ENCODE results near the gene ANKRD12.

Gene ANKRD12

GRCh38 chr18:9244376-9244775 lies 107.8 kb downstream of the ANKRD12 start:
- H3K9me2 ChIP-seq (replicated peaks; ENCODE audit: control insufficient read depth, low read length), result no peaks in the 10 kb centered on the region
- peaks cover 4% of the 10 kb centered on the region; the same call in 1 of the 2 replicates for H3K4me1 ChIP-seq (ENCODE audit: control insufficient read depth, low read length)
- H3K9me3 ChIP-seq (ENCODE audit: control insufficient read depth, insufficient read depth, low read length), result no peaks in the 10 kb centered on the region
- no peaks in the 10 kb centered on the region for H4K20me1 ChIP-seq (ENCODE audit: control insufficient read depth, insufficient read depth, low read depth, low read length)
- no peaks in the 10 kb centered on the region for H3K79me2 ChIP-seq (ENCODE audit: control insufficient read depth, low read length)
- H3K4me2 ChIP-seq (ENCODE audit: low read length), result no peak overlapping the region
- TF ChIP-seq, protein P1, sequence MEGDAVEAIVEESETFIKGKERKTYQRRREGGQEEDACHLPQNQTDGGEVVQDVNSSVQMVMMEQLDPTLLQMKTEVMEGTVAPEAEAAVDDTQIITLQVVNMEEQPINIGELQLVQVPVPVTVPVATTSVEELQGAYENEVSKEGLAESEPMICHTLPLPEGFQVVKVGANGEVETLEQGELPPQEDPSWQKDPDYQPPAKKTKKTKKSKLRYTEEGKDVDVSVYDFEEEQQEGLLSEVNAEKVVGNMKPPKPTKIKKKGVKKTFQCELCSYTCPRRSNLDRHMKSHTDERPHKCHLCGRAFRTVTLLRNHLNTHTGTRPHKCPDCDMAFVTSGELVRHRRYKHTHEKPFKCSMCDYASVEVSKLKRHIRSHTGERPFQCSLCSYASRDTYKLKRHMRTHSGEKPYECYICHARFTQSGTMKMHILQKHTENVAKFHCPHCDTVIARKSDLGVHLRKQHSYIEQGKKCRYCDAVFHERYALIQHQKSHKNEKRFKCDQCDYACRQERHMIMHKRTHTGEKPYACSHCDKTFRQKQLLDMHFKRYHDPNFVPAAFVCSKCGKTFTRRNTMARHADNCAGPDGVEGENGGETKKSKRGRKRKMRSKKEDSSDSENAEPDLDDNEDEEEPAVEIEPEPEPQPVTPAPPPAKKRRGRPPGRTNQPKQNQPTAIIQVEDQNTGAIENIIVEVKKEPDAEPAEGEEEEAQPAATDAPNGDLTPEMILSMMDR (IDR thresholded peaks at IDR 0.05; ENCODE audit: low read depth, low read length, poor library complexity, severe bottlenecking), result no peak
- no peak for TF ChIP-seq EZH2phosphoT487 (IDR thresholded peaks at IDR 0.05; ENCODE audit: borderline replicate concordance, low read length)
- no peaks in the 10 kb centered on the region for H3F3A ChIP-seq (ENCODE audit: control insufficient read depth, insufficient read depth)
- H3K27me3 ChIP-seq (ENCODE audit: control insufficient read depth, low read length), result no peaks in the 10 kb centered on the region
- no peak overlapping the region for H3K27ac ChIP-seq (ENCODE audit: low read depth, low read length)
- H3K36me3 ChIP-seq (ENCODE audit: control insufficient read depth, low read length), result peaks cover under 1% of the 10 kb centered on the region
- H3K4me3 ChIP-seq (ENCODE audit: low read length), result no peak overlapping the region

DNA sequence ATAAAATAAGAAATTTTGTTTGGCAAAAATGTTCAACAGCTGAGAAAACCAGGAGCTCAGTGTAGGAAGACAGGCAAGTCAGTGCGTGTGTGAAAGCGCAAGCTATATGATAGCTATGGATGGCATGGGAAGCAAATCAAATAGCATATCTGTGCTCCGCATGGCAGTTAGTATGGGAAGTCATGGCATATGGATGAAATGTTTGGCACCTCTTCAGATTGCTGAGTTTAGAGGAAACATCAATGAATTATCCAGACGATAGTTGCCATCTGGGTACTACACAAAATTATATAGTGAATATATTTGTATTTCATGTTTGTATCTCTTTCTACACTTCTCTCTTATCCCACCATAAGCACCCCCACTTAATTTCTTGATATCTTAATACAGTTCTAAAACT lies 112.1 kb downstream of the ANKRD12 start:
- no peaks in the 10 kb centered on the region for H3K27me3 ChIP-seq (ENCODE audit: control insufficient read depth, low read length)
- TF ChIP-seq EZH2phosphoT487 (IDR thresholded peaks at IDR 0.05; ENCODE audit: borderline replicate concordance, low read length), result no peak
- TF ChIP-seq, protein P1 (IDR thresholded peaks at IDR 0.05; ENCODE audit: low read depth, low read length, poor library complexity, severe bottlenecking), result no peak
- H3K4me3 ChIP-seq (ENCODE audit: low read length), result no peak overlapping the region
- H3K79me2 ChIP-seq (ENCODE audit: control insufficient read depth, low read length), result no peaks in the 10 kb centered on the region
- H3K4me2 ChIP-seq (ENCODE audit: low read length), result no peak overlapping the region
- H4K20me1 ChIP-seq (ENCODE audit: control insufficient read depth, insufficient read depth, low read depth, low read length), result no peaks in the 10 kb centered on the region
- 0 out of 2 replicates have a peak, but pooled peaks cover 4% of the 10 kb centered on the region for H3K36me3 ChIP-seq (ENCODE audit: control insufficient read depth, low read length)
- no peaks in the 10 kb centered on the region for H3F3A ChIP-seq (ENCODE audit: control insufficient read depth, insufficient read depth)
- no peaks in the 10 kb centered on the region for H3K9me3 ChIP-seq (ENCODE audit: control insufficient read depth, insufficient read depth, low read length)
- H3K27ac ChIP-seq (ENCODE audit: low read depth, low read length), result no peak overlapping the region
- no peaks in the 10 kb centered on the region for H3K4me1 ChIP-seq (ENCODE audit: control insufficient read depth, low read length)
- no peaks in the 10 kb centered on the region for H3K9me2 ChIP-seq (replicated peaks; ENCODE audit: control insufficient read depth, low read length)

DNA sequence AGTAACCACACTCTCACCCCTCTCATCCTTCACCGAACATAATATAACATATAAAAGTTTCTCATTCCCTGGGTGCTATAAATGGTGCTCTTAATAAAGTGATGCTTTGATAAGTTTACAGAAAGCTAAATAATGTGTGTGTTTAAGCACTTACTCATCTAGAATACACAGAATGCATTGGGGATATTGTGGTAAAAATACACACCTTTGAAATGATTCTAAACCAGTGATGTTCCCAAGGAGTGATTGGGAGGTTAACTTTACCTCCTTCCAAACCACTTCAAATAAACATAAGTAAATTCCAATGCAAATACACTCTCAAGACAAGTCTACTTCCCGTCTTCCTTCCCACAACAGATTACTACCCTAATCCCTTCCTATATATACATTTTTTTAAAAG lies 112.7 kb downstream of the ANKRD12 start:
- Histone ChIP-seq H3K4me2 (ENCODE audit: low read length) (no peak overlapping the region), H3K79me2 (ENCODE audit: control insufficient read depth, low read length) (no peaks in the 10 kb centered on the region), H3K9me2 (replicated peaks; ENCODE audit: control insufficient read depth, low read length) (no peaks in the 10 kb centered on the region), H3K27me3 (ENCODE audit: control insufficient read depth, low read length) (no peaks in the 10 kb centered on the region), H3K36me3 (ENCODE audit: control insufficient read depth, low read length) (peaks cover 4% of the 10 kb centered on the region; the same call in 1 of the 2 replicates), H3K4me3 (ENCODE audit: low read length) (no peak overlapping the region), H3K4me1 (ENCODE audit: control insufficient read depth, low read length) (no peaks in the 10 kb centered on the region), H3K9me3 (ENCODE audit: control insufficient read depth, insufficient read depth, low read length) (no peaks in the 10 kb centered on the region), H4K20me1 (ENCODE audit: control insufficient read depth, insufficient read depth, low read depth, low read length) (no peaks in the 10 kb centered on the region), H3K27ac (ENCODE audit: low read depth, low read length) (no peak overlapping the region), H3F3A (ENCODE audit: control insufficient read depth, insufficient read depth) (no peaks in the 10 kb centered on the region)
- no peak for TF ChIP-seq EZH2phosphoT487 (IDR thresholded peaks at IDR 0.05; ENCODE audit: borderline replicate concordance, low read length)
- TF ChIP-seq, protein P1 (IDR thresholded peaks at IDR 0.05; ENCODE audit: low read depth, low read length, poor library complexity, severe bottlenecking), result no peak

Data from DOHH2 (cell line).